GM18520 (cell line): ENCODE data around the gene KRT15.

Source experiments
- ATAC-seq: cut with Tn5 transposase; IDR thresholded peaks from one replicate; pipeline ENCODE4 v1.9.1; 2021; ENCODE audit not compliant: unreplicated experiment

The KRT15 gene

DNA sequence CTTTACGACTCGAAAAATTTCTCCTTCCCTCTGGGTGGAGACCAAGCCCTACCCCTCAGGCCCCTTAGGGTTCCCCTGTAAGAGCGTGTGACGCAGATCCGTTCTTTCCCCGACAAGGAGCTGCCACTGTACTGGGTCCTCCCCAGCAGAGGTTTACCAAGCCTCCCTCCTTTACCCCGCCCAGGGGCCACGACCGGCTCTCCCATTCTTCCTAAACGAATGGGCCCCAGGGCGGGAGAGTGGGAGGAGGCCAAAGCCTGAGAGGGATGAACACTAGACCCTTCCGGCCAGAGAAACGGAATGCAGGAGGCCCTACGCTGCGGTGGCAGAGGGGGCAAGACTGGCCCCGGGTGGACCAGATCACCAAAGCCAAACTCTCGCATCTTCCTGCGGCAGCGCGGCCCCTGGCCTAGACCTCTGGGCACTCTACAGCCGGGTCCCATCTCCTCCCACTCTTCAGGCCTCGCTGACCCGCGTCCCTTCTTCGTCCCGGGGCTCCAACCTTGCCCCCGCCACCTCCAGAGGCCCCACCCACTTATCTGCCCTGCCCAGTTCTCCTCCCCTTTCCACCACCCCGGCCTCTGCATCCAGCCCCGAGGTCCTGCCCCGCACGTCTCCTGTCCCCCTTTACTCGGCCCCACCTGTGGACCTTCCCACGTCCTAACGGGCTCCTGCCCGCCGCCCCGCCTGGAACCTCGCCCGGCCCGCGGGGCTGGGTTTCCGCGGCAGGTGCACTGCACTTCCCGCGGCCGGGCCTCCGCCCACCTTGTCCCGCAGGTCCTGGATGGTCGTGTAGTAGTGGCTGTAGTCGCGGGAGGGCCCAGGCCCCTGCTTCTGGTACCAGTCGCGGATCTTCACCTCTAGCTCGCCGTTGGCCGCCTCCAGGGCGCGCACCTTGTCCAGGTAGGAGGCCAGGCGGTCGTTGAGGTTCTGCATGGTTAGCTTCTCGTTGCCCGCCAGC is 8.7 kb upstream of the KRT15 start:
- ATAC-seq, result no peak

DNA sequence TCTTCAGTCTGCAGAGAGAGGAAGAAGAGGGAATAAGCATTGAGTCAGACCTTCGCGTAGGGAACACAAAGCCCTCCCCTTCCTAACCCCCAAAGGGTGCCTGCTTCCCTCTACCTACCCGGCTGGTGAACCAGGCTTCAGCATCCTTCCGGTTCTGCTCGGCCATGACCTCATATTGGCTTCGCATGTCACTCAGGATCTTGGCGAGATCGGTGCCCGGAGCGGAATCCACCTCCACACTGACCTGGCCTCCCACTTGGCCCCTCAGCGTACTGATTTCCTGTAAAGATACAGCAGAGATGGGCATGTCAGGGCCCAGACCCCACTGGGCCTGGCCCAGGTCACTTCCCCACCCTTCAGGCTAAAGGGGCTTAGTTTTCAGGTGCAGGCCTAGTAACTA is 5.6 kb upstream of the KRT15 start:
- no peak for ATAC-seq

DNA sequence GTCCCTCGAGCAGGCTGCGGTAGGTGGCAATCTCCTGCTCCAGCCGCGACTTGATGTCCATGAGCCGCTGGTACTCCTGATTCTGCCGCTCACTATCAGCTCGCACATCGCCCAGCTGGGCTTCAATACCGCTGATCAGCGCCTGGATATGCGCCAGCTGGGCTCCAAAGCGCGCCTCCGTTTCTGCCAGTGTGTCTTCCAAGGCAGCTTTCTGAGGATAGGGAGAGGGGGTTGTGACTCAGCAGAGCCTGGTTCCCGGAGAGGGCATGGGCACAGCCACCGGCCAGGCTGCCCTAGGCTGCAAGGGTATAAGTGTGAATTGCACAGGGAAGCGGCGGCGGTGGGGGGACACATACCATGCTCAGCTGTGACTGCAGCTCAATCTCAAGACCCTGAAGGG is 5.1 kb upstream of the KRT15 start:
- ATAC-seq, result no peak

DNA sequence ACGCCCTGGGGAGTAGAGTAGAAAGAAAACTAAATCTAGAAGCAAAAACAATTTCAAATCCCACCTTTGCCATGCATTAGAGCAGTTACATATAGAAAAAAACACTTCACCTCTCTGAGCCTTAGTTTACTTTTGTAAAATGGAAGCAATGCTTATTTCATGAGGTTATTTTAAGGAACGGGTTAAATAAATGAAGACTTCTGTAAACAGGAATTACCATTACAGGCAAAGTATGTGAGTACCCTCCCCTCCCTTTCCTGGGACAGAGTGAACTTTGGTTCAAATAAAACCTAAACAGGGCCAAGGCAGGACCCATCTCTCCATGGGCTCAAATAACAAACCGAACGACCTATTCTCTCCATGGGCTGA is 4.5 kb upstream of the KRT15 start:
- ATAC-seq, result no peak

DNA sequence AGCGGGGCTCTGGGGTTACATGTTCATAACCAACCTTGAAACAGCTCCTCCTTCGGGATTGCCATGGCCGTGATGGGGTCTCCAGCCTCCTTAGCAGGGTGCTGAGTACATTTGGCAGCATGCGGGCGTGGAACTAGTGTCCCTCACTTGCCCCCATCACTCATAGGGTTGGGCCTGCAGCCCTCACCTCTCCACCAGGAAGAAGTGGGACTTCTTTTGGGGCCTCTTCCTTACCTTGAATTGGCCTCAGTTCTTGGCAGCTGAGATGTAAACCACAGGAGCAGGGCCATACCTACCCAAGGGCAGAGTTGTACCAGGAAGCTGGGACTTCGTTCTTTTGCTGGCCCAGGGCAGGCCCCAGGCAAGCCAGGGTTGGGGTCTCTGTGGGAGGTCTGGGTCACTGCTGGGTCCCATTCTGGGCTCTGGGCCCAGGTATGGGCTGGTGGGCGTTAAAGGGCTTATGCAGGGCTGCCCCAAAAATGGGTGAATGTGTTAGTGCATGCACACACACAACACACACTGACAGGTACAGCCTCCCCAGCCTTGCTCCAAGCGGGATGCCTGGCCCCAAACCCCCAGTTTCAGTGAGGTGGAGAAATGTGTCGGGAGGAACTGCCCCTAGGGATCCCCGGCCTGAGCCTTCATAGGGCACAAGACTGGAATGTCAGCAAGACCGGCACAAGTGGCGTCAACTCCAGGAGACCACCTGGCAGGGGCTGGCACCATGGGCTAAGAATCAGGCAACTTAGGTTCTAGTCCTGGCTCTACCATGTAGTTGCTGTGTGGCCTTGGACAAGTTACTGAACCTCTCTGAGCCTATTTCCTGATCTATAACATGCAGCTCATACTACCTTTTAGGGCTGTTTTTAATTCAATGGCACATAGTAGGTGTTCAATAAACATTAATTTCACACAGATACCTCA is 3.9 kb upstream of the KRT15 start:
- no peak for ATAC-seq

GRCh38 chr17:41521574-41522261 is 3.0 kb upstream of the KRT15 start:
- no peak for ATAC-seq

DNA sequence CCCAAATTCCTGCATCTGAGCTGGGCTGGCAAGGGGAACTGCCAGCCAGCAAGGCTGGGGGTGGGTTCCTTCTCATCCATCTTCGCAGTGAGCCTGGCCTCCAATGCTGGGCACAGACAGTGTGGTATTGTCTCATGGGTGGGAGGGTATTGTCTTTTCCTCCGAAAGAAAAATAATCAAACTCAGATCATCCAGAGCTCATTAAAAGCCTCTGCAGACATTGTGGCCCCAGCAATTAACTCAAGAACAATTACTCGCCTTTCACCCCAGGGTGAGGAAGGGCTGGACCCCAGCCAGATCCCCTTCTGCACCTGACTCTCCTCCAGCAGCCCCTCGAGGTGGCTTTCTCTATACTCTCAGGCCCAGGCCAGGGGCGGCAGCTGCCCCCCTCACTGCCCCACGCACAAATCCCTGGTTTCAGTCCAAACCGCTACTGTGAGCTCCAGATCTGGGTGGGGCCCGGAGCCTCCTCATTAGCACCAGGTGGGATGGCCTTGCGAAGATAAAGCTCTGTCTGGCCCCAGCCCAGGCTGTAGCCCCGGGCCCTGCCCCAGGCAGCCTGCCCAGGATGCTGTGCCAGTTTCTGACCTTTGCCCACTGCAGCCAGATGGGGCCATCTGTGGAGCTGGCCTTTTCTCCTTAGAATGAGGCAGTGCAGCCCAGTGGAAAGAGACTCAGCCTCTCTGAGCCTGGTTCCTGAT is 2.3 kb upstream of the KRT15 start:
- ATAC-seq, result no peak

GRCh38 chr17:41519501-41520224 is 973 bp upstream of the KRT15 start:
- no peak for ATAC-seq

DNA sequence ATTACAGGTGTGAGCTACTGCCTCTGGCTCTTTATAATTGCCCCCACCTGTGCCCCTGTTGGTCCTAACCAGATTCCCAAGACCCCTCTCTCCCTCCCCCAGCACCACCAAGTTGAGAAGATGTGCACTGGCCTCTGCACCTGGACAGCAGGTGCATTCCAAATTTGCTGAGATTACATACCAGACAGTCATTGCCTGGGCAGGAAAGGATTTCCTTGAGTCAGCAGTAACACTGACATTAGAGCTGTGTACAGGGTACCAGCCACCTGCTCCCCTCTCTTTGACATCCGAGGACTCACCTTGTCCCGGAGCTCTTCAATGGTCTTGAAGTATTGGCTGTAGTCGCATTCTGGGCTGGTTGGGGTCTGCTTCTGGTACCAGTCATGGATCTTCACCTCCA is 659 bp downstream of the KRT15 start:
- no peak for ATAC-seq

DNA sequence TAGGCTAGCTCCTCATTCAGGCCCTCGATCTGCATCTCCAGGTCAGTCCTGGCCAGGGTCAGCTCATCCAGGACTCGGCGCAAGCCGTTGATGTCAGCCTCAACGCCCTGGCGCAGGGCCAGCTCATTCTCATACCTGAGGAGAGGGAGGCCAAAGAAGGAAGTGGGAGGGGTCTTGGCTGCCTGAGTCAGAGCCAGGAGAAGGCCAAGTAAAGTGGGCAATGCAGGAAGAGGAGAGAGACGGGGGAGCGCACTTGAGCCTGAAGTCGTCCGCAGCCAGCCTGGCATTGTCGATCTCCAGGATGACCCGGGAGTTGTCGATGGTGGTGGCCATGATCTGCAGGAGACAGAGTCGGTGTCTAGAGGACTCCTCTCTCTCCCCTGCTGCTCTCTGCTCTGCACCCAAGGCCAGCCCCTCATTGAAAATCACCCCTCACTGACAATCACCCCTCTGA is 1.8 kb downstream of the KRT15 start:
- ATAC-seq, result no peak

- ATAC-seq, result no peak
Observed at GRCh38 chr17:41516147-41516829, 2.4 kb downstream of the KRT15 start.

- no peak for ATAC-seq
Observed at GRCh38 chr17:41513168-41513547, 5.5 kb downstream of the KRT15 start.

DNA sequence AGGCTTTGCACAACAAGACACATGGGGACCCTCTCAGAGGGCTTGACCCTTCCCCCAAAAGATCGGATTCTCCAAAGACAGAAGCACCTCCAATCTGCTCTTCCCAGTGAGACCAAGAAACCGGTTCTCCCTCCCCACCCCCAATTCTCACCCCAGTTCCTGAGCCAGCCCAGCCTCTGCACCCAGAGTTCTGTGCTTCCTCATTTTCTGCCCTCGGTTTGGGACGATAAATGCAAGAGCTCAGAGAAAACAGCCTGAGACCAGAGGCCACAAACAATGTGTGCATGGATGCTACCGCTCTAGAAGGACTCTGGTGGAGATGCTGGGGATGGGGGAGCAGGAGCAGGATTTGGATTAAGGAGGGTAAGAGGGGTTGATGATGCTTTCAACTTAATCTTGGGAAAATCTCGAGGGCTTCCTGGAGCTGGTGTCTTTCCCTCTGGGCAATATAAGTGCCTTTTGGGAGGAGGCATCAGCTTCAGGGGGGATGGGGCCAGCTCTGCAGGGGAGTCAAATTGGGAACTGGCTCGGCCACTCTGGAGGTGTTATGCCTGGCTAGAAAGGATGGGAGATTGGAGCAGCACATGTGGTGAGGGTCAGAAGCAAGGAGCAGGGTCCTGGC is 6.0 kb downstream of the KRT15 start:
- ATAC-seq, result no peak

GRCh38 chr17:41511716-41512115 is 7.0 kb downstream of the KRT15 start:
- no peak for ATAC-seq

- no peak for ATAC-seq
Observed at GRCh38 chr17:41511116-41511515, 7.6 kb downstream of the KRT15 start.

DNA sequence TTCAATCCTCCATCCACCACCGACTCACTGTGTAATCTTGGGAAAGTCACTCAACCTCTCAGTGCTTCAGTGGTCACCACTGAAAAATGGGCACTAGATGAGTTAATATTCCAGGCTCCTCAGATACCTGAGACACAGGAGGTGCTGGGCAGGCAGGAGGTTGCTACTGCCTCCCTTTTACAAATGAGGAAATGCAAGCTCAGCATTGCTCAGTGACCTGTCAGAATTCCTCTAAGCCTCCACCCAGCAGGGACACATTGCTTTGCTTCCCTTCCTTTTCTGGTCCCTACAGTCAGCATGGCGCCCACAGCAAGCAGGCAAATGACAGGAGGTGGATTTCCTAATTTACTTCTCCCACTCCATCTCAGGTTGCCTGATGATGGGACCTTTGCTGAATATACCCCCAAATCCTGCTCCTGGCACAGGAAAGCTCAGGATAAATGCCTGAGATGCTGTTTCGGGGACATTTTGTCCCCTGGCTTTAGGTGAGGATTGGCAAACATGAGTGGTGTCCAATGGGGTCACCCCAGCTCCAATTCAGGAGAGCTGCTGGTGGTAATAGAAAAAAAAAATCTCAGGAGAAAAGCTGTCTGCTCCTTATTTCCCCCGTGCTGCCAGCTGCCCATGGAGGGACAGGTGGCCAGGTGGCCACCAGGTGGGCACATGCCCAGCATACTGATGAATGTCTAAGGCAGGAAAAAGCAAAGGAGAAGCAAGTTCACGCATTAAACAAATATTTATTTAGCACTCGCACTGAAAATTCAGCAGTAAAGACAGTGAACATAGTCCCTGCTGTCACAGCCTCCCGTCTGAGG is 8.2 kb downstream of the KRT15 start:
- no peak for ATAC-seq

GRCh38 chr17:41507315-41507880 is 11.3 kb downstream of the KRT15 start:
- no peak for ATAC-seq
